Diencephalon (tissue), 1 donor: Measurements from ENCODE around the gene ANO8. TPM values are rescaled to one million over a fixed set of nuclear protein-coding genes. Genes with fewer than 3 reads are reported as not detected.

Source experiments
- total RNA-seq: library from RNA; depleted of rRNA; stranded (reverse); fragments of >200 nt; gene quantifications from one replicate; pipeline ENCODE4 v1.2.3, GENCODE V29; 2014

The ANO8 gene
- 24.9 TPM for total RNA-seq

GRCh38 chr19:17334414-17335409 lies at the start of gene ANO8:
TSS of gene ANO8 (minus strand) at chr19:17334855. CDS start at chr19:17334670, 185 bp downstream.

GRCh38 chr19:17376935-17377600 lies 42.4 kb upstream of the ANO8 start, which contains the start of gene PLVAP:
TSS of gene PLVAP (minus strand) at chr19:17377342. CDS start at chr19:17377288, 54 bp downstream.

GRCh38 chr19:17336872-17337674 lies 2.4 kb upstream of the ANO8 start, which contains the start of gene GTPBP3:
TSS of gene GTPBP3 (plus strand) at chr19:17337553. CDS start at chr19:17337612, 59 bp downstream.

GRCh38 chr19:17309198-17309964 lies 25.3 kb downstream of the ANO8 start, which contains the start of gene DDA1:
TSS of gene DDA1 (plus strand) at chr19:17309563. CDS start at chr19:17309655, 92 bp downstream.

GRCh38 chr19:17305517-17306284 lies 29.0 kb downstream of the ANO8 start, which contains the start of gene MRPL34:
TSS of gene MRPL34 (plus strand) at chr19:17305872. CDS start at chr19:17305893, 21 bp downstream.

GRCh38 chr19:17303167-17303939 lies 31.3 kb downstream of the ANO8 start, which contains the start of gene ABHD8:
TSS of gene ABHD8 (minus strand) at chr19:17303425. CDS start at chr19:17301616, 1,809 bp downstream.

GRCh38 chr19:17281391-17282304 lies 53.0 kb downstream of the ANO8 start, which contains the start of gene ANKLE1:
TSS of gene ANKLE1 (plus strand) at chr19:17281901. CDS start at chr19:17281921, 20 bp downstream.

Other genes with a start within 250 kb of the ANO8 start
- 19.1 TPM for gene USE1, start 119.5 kb downstream of the ANO8 start, total RNA-seq
- 5.1 TPM for gene OCEL1, start 108.6 kb downstream of the ANO8 start, total RNA-seq
- gene NR2F6, start 88.9 kb downstream of the ANO8 start, total RNA-seq: 13.6 TPM
- gene USHBP1, start 70.1 kb downstream of the ANO8 start, total RNA-seq: 1.8 TPM
- gene BABAM1, start 67.4 kb downstream of the ANO8 start, total RNA-seq: 65.3 TPM
- 0.92 TPM for gene ANKLE1, start 53.0 kb downstream of the ANO8 start, total RNA-seq
- gene ABHD8, start 31.4 kb downstream of the ANO8 start, total RNA-seq: 23.8 TPM
- gene MRPL34, start 29.0 kb downstream of the ANO8 start, total RNA-seq: 16.8 TPM
- 10.8 TPM for gene DDA1, start 25.3 kb downstream of the ANO8 start, total RNA-seq
- gene GTPBP3, start 2.7 kb upstream of the ANO8 start, total RNA-seq: 15.0 TPM
- gene PLVAP, start 42.5 kb upstream of the ANO8 start, total RNA-seq: 1.2 TPM
- not detected for gene CCDC194, start 59.3 kb upstream of the ANO8 start, total RNA-seq
- gene BST2, start 70.8 kb upstream of the ANO8 start, total RNA-seq: 3.2 TPM
- 20.8 TPM for gene MVB12A, start 85.2 kb upstream of the ANO8 start, total RNA-seq
- gene TMEM221, start 113.8 kb upstream of the ANO8 start, total RNA-seq: 1.8 TPM
- not detected for gene NXNL1, start 126.1 kb upstream of the ANO8 start, total RNA-seq
- 13.6 TPM for gene SLC27A1, start 135.7 kb upstream of the ANO8 start, total RNA-seq
- gene PGLS, start 176.8 kb upstream of the ANO8 start, total RNA-seq: 33.7 TPM
- 22.8 TPM for gene COLGALT1, start 220.8 kb upstream of the ANO8 start, total RNA-seq